ENCODE results near the gene MTAP.

DNA sequence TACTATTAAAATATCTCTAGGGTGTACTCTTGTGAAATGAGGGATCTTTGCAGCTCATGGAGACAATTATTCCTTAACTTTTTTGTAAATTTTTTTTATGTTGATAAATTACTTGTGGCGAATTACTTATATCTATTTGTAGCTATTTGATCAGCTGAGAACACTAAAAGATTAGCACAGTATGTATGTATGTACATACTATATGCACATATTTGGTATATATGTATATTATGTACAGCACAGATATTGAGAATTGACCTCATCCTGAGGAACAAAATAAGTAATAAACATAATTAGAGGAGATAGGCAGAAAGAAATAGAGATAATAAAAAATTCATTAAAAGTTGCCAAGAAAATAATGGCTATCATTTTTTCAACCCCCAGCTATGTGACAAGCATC lies 180.0 kb downstream of the MTAP start:
- TF ChIP-seq, protein P1, sequence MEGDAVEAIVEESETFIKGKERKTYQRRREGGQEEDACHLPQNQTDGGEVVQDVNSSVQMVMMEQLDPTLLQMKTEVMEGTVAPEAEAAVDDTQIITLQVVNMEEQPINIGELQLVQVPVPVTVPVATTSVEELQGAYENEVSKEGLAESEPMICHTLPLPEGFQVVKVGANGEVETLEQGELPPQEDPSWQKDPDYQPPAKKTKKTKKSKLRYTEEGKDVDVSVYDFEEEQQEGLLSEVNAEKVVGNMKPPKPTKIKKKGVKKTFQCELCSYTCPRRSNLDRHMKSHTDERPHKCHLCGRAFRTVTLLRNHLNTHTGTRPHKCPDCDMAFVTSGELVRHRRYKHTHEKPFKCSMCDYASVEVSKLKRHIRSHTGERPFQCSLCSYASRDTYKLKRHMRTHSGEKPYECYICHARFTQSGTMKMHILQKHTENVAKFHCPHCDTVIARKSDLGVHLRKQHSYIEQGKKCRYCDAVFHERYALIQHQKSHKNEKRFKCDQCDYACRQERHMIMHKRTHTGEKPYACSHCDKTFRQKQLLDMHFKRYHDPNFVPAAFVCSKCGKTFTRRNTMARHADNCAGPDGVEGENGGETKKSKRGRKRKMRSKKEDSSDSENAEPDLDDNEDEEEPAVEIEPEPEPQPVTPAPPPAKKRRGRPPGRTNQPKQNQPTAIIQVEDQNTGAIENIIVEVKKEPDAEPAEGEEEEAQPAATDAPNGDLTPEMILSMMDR (IDR thresholded peaks at IDR 0.05), result no peak
- no peak for TF ChIP-seq EZH2 (IDR thresholded peaks at IDR 0.05; ENCODE audit: borderline replicate concordance, insufficient read depth, low read depth, low read length, poor library complexity, severe bottlenecking)

Data from B cell (primary cell).